ENCODE measurements around the gene LRBA.
"Not testable (repeated sequence)": the region's sequence is repeated elsewhere in the genome, so short reads cannot be mapped to it uniquely, and the experiment has no call there.

Gene LRBA

DNA sequence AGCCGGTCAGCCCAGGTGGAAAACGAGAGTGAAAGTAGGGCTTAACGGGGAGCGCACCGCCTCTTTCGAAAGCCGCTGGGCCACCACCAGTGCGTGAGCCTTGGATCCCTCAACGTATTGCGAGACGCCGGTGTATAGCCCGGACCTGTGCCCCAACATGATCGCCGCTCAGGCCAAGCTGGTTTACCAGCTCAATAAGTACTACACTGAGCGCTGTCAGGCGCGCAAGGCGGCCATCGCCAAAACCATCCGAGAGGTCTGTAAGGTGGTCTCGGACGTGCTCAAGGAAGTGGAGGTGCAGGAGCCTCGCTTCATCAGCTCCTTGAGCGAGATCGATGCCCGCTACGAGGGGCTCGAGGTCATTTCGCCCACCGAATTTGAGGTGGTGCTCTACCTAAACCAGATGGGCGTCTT is 432.2 kb downstream of the LRBA start:
- DNase-seq = no peak

DNA sequence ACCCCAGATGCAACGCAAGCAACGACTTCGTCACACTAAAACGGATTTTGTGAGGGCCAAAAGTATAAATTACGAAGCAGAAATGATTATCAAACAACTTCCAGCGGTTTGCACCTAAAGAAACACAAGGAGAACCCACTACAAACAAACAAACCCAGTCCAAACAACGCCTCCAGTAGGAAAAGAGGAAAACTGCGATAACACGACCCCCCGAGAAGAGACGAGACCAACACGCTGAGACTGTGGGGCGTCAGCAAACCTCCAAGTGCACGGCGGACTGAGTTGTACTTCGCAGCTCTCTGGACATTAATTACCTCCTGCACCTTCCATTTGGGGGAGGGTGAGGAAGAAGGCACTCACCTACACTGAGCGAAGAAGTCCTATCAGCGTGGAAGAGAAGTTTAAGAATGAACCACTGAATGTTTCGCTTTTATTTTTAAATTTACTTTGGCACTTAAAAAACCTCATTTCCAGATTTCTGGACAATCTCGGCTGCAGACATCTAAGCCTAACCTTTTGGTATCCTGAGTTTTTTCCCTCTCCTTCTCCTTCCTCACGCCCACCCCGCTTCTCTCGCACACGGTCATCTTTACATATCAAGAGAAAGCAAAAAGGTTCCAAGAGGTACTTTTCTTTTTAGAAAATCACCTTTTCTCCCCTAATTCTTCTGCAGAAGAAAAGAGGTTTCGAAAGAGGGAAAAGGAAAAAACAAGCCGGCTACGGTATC is 432.8 kb downstream of the LRBA start, which contains the start of gene MAB21L2:
MAB21L2 (plus strand) TSS at position 6 of the 727 bp plus-strand sequence. CDS start 879 bp downstream, outside the sequence.
- DNase-seq = no peak

DNA sequence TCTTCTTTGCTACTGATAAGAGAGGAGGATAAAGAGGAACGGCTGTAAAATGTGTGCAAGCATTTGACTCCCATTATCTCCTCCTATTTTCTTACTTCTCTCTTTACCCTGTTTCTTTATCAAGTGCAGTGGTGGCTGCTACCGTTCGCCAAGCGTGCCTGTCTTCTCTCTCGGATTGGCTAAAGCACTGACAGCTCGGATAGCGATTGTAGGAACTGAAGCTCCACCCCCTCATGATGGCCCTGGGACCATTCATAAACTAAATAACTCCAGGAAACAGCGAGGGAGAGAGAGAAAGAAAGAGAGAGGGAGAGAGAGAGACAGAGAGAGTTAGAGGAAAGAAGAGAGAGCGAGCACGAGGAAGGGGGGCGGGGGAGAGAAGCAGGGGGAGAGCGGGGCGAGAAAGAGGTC is 433.4 kb downstream of the LRBA start:
- no peak for DNase-seq

DNA sequence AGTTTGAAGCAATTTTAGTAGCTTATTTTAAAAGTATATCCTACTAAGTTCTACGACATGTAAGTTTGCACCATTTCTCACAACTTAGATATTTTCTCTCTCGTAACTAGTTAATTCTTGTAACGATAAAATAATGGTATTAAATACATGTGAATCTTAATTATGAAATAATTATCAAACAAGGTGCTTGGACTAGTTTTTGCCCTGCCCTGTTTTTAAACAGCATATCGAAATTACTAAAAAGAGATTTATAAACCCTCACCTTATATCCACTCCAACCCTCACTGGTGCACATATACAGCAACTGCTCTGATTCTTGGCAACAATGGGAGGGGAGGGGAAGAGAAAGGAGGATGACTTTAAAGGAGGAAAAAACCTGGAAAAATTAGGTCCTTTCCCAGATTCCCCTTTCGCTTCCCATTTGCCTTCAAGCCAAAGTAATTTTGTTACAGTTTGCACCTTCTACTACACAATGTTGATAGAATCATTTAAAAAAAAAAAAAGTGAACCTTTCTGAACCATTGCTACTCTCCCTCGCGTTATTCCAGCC is 434.0 kb downstream of the LRBA start:
- no peak for DNase-seq

DNA sequence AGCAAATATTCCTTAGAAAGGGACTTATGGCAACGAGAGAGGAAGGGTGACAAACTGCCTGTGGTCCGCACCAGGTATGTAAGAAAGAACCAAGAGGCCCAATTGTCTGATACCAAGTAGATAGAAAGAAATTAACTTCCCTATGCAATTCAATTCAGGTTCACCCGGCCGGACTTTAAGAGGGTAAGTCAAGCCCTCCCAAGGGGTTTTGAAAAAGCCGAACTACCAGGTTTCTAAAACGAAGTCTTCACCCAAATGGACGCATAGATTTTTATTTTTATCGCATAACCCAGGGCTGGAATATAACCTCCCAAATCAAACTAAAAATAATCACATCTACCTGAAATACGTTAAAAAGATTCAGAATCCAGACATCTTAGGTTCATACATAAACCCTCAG is 434.8 kb downstream of the LRBA start:
- DNase-seq = no peak

DNA sequence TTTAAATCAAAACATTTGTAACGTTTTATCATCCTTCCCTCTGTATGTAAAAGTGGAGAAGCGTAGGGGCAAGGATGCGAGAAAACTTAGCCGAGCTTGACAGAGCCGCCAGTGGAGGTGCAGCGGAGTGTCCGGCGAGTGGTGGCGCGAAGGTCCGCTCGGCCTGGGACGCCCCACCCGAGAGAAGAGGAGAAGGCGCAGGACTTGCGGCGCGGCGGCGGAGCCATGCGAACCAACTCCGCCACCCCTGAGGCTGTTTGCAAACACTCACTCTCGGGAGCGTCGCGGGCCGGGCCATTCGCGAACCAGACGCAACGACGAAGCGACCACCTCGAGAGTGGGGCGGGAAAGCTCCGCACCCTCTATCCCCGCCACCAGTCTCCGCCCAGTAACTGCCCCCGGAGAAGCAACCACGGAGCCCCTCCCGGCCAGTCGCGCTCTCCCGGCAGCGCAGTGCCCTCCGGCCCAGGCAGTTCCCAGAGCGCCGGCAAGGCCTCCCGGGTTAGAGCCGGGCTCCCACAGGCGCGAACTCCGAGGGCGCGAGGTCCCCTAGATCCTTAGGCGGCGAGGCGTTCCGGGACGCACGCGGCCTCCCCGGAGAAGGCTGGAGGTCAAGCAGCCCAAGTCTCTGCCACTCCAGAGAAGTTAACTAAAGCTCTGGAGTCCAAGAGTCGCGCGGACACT is 435.4 kb downstream of the LRBA start:
- DNase-seq = no peak

DNA sequence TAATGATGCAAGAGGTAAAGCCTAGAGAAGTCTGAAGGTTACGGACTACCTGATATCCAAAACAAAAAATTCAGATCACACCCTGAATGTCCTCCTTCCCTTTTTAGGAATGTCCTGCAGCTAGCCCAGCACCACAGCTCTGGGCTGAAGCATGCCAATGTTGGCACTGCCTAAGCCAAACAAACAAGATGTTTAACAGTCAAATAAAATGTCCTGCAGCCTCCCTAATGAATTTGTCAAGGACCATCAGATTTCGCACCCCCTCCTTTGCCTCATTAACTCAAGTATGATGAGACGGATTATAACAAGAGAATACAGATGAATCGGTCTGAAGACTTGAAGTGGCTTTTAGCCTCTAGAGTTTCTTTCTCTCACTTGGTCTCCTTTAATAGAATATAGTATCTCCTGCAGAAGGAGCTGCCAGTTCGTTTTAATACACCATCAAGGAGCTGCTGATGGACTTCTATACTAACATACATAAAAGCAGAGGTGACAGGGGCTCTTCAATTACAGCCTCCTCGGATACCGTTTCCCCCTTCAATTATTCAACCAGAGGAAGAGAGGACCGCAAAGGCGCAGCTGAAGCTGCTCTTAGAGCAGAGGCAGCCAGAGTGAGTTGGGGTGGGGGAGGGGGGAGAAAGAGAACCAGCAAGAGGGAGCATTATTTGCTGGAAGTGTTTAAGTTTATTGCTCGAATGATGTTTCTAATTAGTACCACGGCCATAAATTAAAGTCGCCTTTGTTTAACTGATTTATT is 436.2 kb downstream of the LRBA start:
- DNase-seq = no peak

DNA sequence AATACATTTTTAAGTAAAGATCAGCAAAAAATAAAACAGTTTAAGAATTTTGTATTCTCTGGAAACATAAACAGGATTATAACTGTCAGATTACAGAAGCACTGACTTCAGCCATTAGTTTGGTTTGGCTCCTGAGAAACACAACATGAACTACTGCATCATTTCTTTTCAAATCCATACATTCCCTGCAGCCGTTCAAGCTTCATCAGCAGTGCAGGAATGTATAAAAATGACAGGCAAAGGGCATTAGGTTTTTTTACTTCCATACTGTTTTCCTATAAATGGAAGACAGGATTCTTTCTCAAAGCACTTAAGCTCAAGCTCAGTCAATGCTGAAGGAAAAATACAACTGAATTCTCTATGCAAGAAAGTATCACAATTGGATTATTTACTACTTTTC is 437.3 kb downstream of the LRBA start:
- no peak for DNase-seq

DNA sequence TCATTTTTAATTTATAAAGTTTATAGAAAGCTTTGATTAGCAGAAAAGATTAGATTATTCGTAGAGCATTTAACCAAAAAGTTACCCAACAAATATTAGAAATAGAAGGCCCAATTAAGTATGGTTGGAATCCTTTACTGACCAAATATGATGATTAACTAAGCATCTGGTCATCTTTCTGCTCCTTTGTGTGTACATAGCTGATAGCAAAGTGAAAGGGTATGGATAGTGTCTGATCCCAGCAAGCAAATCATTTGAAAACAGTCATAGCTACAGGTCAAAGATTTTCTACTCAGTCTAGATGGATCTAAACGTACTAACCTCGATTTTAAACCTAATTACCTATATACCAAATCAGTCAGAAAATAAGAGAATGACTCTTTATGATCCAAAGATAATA is 440.4 kb downstream of the LRBA start:
- no peak for DNase-seq

DNA sequence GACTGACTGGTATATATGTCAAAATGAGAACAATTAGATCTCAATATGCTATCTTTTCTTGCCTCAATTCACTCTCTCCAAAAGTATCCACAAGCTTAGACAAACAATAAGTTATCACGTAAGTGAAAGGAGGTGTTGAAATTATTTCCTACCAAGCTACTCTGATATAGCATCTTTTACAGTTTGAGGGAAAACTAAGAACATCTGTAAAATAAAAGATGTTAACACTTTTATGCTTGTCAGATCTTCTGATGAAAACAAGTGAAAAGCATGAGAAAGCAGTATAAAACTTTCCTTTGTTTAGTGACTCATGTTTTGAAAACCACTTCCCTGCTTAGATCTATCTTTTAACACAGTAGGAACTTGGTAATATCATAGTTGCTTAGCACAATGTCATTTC is 441.6 kb downstream of the LRBA start:
- DNase-seq = no peak

DNA sequence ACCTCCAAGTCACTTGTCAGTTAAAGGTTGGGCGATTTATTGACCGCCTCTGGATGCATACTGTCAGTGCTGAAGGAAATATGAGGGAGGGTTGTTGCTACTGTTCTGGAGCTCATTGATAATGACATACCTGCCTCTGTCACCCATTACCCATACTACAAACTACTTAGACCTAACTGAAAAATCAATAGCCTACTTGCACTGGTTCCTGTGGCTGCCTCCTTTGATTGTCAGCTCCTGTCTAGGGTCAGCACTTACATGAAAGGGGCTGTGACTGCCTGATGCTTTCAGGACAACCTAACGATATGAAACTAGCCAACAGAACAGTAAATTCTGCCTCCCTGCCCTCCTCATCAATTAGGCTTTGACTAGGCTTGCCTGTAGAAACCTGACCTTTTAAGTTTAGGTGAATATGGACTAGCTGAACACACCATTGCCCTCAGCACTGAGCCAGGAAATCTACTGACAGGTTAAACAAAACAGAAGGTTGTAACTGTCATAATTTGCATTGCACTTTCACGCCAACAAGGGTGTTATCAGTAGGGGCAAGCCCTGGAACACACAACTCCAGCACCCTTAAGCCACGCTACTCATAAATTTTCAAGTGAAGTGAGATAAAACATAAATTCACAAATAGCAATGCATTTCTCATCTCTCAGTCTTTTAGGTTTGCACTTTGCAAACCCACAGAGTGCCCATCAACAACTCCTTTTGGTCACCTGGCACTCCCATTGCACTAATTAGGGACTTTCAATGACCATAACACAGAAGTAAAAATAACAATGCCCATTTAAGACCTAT is 442.2 kb downstream of the LRBA start:
- DNase-seq = no peak

DNA sequence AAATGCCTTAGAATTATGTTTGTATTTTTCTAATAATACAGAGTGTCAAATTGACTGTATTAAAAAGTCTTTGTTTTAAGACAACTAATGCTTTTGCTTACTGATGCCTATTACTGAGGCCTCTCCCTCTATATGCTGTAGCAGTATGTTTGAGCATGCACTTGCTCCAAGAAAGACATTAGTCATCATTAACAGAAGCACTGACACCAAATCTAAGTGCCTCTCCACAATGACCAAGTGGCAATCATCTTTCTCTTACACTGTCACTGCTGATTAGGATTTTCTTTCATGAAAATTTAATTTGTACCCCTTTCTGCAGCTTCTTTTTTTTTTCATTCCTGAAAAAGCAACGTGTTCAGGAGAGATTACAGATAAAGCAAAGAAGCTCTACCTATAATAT is 444.2 kb downstream of the LRBA start:
- DNase-seq = no peak

DNA sequence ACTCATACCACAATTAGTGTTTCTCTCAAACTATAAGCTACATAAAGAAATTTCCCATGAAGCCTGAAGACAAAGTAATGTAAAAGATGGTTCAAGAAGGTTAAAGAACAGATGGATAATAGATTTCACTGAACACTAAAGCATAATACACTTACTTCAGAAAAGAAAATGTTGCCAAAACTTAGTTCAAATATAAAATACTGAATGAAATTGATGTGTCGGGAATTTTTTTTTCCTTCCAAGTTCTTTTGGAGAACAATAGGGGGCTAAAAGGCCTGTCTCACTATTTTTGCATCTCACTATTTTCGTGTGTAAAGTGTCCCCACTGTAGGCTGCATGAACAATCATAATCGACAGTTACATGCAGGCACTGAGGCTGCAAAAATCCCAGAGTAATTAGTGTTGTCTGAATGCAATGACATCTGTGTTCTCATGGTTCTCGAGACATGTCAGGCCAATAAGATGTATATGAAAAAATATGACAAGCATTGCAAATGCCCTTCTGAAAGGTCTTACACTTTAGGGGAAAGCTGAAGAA is 445.0 kb downstream of the LRBA start:
- DNase-seq = no peak

DNA sequence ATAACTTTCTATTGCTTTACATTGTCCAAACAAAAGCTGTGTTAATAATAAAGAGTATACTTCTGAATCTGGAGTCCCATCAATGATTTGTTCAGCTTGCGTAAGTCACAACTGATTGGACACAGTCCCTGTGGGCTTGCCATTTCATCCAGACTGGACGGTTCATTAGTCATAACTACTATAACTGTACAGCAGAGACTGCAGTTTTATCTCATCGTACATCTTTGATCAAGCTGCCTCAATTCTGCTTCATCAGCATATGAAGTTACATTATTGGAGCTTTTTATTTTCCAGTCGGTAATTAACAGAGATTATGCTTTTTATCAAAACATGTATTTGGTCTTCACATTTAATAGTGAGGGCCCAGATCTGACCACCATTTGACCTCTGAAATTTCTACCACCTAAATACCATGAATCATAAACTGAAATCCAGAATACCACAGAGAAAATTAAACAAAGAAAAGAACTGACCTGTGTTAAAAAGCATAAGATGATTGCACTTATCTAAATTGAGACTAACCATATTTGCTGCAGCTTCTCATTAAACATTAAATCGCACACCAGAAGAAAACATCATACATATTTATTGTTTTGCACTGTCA is 445.6 kb downstream of the LRBA start:
- no peak for DNase-seq

DNA sequence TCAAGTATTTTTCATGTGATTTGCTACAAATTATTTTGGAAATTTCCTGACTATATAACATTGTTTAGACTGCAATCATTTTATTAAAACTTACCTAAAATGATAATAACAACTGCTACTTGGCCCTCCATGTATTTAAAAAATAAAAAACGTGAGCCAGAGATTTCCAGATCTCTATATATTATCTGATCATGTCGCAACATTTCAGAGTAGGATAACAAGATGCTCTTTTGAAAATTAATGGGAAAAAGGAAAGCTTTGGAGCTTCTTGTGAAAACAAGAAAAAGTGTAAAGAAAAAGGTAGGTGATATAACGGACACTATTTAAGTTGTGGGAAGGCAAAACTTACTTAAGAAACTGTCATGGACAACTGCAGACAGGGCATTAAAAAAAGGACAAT is 448.0 kb downstream of the LRBA start:
- no peak for DNase-seq

DNA sequence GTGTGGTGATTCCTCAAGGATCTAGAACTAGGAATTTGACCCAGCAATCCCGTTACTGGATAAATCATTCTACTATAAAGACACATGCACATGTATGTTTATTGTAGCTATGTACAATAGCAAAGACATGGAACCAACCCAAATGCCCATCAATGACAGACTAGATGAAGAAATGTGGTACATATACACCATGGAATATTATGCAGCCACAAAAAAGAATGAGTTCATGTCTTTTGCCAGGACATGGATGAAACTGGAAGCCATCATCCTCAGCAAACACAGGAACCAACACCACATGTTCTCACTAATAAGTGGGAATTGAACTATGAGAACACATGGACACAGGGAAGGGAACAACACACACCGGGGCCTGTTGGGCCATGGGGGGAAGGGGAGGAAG is 450.1 kb downstream of the LRBA start:
- not testable (repeated sequence) for DNase-seq

DNA sequence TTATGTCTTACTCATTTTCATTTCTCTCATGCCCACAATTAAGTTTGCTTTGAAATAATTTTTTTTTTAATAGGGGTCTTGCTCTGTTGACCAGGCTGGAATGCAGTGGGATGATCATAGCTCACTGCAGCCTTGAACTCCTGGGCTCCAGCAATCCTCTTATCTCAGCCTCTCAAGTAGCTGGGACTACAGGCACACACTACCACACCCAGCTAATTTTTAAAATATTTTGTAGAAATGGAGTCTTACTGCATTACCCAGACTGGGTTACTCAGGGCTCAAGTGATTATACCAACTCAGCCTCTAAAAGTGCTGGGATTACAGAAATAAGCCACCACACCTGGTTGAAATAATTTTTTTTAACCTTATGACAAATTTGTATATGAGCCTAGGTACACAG is 452.3 kb downstream of the LRBA start:
- DNase-seq = no peak

DNA sequence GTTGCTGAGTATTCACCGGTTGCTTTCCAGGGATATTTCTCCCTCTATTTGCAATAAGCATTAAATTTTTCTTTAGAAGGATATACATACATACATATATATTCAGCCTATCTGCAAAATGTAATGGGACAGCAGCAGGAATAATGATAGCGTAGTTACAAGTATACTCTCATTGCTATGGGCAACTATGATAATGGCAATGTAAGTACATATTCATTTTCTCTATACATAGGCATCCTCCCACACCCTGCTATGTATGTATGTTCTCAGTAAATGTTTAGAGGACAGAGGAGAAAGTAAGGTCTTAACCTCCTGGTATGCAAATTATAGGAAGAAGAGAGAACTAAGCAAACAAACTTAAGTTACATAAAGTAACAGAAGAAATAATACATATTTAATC is 452.8 kb downstream of the LRBA start:
- no peak for DNase-seq

DNA sequence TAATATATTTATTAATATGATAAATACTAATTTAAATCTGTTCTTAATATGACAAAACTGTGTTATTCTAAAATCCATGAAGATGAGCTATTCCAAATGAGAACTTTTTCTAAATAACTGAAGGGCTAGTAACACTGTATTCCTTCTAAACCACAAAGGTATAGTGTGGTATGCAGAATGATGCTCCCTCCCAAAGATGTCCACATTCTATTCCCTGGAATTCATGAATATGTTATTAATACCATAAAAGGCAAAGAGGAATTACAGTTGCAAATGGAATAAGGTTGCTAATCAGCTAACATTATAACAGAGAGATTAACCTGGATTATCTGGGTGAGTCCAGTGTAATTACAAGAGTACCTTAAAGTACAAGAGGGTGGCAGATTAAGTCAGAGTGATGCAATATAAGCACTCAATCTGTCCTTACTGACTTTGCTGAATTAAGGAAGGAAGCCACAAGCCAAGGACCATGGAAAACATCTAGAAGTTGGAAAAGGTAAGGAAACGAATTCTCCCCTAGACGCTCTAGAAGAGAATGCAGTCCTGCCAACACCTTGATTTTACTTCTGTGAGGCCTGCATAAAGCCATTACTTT is 453.8 kb downstream of the LRBA start:
- no peak for DNase-seq

DNA sequence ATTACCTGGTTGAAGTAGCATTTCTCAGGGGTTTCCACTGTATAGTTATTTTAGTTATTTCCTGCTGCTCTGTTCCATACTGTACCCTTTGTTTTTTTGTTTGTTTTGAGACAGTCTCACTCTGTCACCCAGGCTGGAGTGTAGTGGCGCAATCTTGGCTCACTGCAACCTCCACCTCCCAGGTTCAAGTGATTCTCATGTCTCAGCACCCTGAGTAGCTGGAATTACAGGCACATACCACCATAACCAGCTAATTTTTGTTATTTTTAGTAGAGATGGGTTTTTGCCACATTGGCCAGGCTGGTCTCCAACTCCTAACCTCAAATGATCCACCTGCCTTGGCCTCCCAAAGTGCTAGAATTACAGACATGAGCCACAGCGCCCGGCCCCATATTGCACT is 457.3 kb downstream of the LRBA start:
- not testable (repeated sequence) for DNase-seq

DNA sequence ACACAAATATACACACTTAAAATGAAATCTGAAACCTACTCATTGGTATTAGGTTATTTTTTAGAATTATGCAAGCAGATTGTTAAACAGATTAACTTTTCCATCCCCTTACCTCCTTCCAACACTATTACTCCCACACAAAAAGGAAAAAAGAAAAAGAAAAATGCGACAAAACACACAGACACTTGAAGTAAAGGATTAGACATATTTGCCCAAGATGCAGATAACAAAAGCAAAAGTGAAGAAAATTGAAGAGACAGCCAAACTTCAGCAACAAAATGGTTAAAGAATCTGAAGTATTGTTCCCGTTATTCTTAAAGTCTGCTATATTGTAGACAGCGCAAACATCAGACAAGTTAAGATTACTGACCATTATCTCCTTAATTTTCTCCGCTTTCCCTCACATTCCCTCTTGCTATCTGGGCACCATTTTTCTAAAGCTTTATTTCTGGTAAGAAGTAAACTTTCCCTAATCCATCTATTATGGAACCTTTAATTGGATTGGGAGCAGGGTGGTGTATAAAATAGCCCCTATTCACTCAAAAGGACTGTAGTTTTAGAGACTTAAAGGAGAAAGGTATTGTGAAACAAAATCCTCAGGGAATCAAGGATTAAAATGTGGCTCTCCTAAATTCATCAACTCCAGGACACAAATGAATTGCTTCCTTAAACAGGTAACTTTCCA is 467.8 kb downstream of the LRBA start:
- no peak for DNase-seq
